ENCODE results near the gene LRRIQ4. TPM values are rescaled to one million over a fixed set of nuclear protein-coding genes. Genes with fewer than 3 reads are reported as not detected.

The LRRIQ4 gene
- total RNA-seq, 1 experiment from 2014 or later, result not detected

DNA sequence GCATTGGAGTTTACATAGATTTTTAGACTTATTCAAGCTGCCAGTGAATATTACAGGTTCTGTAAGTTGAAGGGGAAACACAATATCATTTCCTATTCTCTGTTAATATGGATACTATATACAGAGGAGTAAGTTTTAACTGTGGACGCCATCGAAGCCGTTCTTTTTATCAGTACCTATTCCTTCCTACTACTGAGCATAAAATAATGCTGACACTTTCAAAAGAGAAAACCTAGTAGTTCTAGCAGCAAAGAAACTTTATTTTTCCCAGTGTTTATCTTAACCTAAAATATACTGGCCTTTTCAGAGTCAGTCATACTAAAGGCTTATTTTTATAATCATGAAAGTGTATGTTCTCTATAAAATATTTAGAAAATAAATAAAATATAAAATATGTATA, 42.8 kb downstream of the LRRIQ4 start:
- DNase-seq (ENCODE audit: low read depth), result no peak

DNA sequence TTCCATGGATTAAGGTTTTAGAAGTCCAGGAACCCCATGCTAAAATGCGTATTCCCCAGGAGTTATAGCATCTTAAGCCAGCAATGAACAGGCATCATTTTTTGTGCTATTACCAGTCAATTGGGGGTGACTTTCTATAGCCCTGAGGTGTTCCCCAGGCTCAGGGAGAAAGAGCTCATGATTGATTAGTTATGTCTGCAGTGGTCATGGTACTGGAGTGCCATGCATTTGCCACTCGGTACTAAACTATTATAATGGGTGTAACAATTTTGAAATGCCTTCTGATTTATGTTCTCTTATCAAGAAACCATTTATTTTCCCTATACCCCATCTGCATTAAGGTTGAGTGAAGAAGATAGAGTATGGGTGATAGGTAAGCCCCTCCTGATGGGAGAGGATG, 45.1 kb downstream of the LRRIQ4 start:
- no peak for DNase-seq (ENCODE audit: low read depth)

DNA sequence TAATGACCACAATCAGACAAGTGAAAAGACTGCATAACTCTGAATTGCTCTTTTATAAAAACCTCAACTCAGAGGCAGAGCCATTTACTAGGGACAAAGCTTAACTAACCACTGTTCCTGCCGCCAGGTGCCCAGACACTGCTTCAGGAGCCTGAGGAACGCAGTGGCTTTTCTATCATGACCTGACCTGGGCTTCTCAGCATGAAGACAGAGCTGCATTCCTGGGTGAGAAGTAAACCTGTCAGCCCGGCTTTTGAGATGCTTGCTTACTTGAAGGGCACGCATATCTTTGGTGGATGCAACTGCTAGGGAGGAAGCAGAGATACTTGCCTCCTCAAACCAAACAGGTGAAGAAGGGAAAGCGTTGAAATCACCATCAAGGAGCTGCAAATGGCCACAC, 49.2 kb downstream of the LRRIQ4 start:
- no peak for DNase-seq (ENCODE audit: low read depth)

DNA sequence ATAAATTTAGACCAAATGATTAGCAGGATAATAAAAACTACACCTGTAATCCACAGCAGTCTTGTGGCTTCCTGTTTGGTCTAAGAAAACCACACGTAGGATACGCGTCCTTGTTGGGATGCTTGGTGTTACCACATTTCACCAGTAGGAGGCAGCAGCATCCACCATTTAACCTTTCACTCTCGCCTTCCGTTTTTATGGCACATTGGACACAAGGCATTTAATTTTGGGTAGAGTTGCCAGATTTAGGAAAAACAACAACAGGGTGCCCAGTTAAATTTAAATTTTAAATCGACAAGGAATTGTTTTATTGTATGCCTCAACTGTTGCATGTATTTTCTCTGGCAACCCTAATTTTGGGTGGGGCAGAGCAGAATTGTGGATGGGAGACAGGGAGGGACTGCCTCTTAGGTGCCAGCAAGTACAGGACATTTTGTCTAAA, 50.8 kb downstream of the LRRIQ4 start:
- DNase-seq (ENCODE audit: low read depth), result peak; percentile 61

DNA sequence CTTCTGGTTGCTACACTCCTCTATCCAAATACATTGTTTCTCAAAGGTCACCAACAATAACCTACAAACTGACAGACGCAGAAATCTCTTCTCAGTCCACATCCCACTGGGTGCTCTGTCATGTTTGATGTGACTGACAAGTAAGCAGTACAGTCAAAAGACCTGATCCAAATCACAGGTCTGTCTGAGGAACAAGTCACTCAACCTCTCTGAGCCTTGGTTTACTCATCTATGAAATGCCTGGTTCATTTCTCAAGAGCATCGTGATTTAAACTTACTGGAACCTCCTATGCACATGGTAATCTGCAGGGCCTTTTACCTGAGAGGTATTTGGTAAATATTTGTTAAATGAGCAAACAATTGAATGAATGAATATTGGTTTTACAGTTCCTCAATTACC, 51.6 kb downstream of the LRRIQ4 start:
- DNase-seq (ENCODE audit: low read depth), result no peak

DNA sequence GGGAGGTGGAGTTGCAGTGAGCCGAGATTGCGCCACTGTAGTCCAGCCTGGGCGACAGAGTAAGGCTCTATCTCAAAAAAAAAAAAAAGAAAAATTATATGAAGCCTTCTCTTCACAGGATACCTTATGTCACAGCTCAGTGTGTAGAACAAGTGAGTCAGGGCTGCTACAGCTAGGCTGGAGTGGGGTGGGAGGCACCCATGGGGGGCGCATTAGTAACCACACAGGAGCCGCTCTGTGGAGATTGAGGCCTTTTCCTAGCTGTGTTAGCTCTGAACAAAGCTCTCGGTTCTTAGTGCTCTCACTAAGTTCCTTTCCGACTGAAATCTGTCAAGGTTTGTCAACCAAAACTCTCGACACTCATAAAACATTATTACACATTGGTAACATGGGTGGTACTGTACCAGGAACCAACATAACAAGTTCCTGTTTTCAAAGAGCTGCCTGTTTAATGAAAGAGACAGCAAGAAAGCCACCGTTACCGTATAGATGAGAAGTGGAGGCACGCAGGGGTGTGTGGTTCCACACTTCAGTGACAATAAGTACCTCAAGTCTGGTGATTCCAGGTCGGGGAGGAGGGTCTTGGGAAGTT, 52.6 kb downstream of the LRRIQ4 start:
- DNase-seq (ENCODE audit: low read depth), result no peak

DNA sequence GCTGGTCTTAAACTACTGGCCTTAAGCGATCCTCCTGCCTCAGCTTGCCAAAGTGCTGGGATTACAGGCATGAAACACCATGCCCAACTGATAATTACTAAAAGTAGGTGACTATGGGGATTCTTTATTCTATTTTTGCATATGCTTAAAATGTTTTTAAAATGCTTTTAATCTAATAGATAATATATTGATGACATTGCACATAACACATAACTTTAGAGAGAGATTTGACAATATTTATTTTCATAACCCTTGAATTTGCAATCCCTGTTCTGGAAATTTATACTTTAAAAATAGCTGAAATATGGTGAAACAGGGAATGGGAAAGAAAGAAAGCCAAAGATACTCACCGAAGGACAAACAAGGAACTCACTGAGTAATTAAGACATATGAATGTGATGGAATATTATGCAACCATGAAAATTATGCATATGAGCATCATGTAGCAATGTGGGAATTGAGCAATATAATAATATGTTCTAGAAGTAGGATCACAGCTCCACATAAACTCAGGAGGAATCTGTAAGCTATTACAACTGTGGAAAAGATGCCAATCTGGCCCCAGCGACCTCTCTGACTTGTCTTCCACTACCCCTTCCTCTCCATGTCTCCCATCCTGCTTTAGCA, 55.0 kb downstream of the LRRIQ4 start:
- DNase-seq (ENCODE audit: low read depth), result no peak

DNA sequence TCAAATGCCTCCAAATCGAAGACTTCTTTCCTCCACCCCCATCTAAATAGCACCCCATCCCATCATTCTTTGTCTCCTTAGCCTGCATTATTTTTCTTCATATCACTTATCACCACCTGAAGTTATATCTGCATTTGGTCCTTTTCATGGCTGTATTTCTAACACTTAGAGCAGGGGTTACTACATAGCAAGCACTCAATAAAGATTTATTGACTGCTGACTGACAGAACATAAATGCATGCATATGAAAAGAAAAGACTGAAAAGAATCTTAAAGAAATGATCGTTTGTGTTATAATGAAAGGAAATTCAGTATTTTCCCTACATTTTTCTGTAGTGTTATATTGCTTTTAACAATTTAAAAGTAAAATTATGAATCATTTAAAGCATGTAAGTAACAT, 55.7 kb downstream of the LRRIQ4 start:
- DNase-seq (ENCODE audit: low read depth), result no peak

DNA sequence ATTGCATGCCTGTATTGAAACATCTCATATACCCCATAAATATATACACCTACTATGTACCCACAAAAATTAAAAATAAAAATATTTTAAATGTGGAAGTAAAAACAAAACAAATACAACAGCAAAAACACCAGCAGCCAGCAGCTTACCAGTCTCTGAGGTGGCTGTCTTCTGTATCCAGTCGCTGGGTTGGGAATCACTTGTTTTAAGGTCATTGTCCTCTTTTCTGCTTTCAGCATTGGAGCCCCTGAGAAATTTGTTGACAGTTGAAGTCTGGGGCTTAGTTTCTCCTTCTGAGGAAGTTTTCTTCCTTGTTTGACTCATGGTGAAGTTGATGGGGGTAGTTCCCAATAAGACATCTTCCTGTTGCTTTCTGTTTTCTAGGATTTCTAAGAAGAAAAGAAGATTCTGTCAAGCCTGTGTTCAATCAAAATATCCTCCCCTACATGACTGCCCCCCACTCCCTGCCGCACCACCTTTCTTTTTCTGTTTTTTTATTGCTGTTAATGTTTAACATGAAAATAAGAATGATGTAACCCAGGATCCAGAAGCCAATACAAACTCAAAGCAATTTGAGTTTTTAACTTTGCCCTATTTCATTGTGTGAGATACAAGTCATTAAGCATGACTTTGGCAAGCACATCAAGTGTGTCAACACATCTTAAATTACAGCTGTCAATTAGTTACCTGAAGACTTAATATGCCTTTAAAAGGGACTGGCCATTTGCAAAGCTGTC, 57.0 kb downstream of the LRRIQ4 start, which contains the start of gene LRRC31:
Gene LRRC31, minus strand, starts transcription at position 452 of the 737 bp plus-strand sequence. Its CDS starts 128 bp downstream, at position 324.
- no peak for DNase-seq (ENCODE audit: low read depth)

DNA sequence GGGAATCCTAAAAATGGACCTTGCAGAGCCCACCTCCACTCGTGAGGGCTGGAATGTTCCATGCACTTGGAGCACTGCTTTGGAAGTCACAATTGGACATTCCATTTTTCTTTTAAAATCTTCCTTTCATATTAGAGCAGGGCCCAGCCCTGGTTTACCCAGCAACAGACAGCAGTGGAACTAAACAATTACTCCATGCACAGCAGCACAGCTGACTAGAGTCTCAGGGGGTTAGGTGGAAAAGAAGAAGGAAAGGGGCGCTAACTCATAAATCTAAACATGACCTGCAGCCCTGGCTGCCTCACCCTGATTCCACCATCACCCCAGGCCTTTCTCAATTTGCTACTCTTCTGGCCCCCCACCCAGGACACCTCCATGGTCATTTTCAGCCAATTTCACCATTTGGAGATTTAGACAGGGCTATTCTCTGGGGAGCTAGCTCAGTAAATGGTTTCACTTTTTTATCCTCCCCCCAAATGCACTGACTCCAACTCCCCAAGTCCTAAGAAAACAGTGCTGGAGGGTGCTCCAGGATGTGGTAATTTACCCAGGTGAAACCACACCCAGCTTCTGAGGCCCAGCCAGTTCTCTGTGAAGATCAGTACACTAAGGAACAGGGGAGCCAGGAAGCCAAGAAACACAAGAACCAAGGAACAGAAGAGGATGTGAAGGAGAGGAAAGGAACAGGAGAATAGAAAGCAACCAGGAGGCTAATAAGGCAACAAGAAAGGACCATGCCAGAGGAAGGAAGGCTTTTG, 58.6 kb downstream of the LRRIQ4 start:
- DNase-seq (ENCODE audit: low read depth), result no peak

DNA sequence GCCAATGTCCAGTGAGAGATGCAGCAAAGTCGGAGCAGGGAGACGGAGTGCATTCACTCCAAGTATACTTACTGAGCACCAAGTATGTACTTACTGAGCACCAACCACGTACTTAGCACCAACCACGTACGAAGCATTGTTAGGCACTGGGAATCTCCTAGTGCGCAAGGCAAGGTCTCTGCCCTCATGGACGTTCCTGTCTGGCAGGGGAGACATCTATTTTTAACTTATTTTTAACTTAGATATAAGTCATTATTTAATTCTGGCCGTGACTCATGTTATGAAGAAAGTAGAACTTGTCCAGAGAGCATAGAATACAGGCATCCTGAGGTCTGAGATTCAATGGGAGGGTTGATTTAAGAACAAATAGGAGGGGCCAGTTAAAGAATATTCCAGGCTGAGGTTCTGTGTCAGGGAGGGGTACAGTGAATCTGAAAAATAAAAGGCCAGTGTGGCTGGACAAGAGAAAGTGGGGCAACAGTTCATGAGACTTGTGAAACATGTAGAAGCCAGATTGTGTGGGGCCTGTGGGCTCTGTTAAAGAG, 66.4 kb downstream of the LRRIQ4 start:
- DNase-seq (ENCODE audit: low read depth), result no peak

DNA sequence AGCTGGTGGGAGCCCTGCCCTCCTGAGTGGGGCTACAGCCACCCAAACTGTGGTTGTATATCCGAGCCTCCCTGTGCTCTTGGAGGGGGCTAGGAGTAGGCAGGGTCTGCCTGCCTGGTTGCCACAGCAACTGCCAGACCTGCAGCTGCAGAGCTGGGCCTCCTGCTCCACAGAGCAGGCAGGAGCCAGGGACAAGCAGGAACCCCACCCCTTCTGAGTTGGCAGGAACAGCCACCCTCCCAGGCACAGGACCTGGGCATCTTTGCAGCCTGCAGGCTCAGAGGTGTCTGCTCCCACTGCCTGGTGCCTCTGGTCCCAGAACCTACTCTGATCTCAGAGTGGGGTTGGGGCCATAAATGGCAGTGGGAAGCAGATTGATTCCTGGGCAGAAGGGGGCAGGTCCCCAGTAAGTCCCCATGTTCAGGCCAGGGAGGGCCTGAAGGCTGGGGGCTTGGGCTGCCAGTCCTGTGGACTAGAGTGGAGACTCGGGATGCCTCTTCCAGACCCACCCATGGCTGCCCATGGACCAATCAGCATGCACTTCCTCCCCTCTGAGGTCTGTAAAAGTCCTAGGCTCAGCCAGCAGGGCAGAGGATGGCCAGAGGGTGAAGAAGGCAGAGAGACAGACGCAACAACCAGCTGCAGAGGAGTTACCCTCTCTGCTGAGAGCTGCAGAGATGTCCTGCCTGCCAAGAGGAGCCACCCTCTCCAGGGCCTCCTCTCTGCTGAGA, 67.3 kb downstream of the LRRIQ4 start:
- no peak for DNase-seq (ENCODE audit: low read depth)

DNA sequence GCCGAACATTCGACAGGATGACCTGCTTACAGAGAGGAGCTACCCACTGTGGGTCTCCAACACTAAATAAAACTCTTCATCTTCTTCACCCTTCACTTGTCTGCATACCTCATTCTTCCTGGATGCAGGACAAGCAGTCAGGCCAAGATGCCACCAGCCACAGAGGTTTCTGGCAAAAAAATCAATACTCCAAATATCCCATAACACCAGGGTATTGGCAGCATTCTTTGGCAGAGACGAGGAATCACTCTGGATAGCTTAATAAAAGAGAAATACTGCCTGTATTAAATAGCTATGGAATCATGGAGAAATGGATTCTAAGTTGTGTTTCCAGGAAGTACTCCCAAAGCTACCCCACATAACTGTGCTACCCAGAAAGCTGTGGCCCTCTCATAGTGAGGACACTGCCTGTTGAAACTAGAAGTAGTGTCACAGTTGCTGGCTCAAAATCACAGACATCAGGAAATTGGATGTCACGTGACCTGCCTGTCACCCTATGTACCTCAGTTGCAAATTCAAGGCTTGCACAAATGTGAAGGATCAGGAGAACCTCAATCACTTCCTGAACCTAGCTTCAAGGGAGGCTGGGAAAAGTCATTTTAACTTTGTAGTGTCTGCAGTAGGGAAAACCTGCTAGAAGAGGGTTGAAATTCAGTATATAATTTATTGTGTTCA, 68.0 kb downstream of the LRRIQ4 start:
- no peak for DNase-seq (ENCODE audit: low read depth)

DNA sequence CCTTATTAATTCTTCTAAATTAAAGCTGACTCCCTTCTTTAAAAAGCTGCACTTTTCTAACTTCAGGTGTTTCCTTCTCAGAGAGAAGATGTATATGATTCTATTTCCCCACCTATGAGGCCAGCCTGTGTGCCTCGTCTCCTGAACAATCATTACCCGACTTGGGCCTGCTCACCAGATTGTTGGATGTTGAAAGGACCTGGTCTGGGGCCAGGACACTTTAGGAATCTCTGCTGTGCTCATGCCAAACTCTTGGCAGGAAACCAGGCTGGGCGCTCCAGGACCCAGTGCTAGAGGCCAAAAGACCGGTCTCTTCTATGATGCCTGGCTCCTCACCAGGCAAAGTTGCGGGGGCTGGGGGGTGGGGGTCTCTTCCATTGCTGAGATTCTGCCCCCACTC, 74.0 kb downstream of the LRRIQ4 start:
- no peak for DNase-seq (ENCODE audit: low read depth)

Other genes starting within 250 kb of the LRRIQ4 start
- gene MECOM, start 149.2 kb upstream of the LRRIQ4 start, total RNA-seq (2014; rRNA removed), result 12.8 and 13.8 TPM in 2 replicates
- gene TERC, start 47.8 kb upstream of the LRRIQ4 start, total RNA-seq (2014; rRNA removed), result 434 and 471 TPM in 2 replicates
- 6.1 and 6.5 TPM in 2 replicates for gene ACTRT3, start 43.3 kb upstream of the LRRIQ4 start, total RNA-seq (2014; rRNA removed)
- gene MYNN, start 39.5 kb upstream of the LRRIQ4 start, total RNA-seq (2014; rRNA removed), result 13.9 and 14.4 TPM in 2 replicates
- gene LRRC34, start within 50 bp of the LRRIQ4 start, total RNA-seq (2014; rRNA removed), result 5.4 TPM in 2 replicates
- not detected in 2 replicates for gene LRRC31, start 57.1 kb downstream of the LRRIQ4 start, total RNA-seq (2014; rRNA removed)
- not detected in 2 replicates for gene SAMD7, start 98.7 kb downstream of the LRRIQ4 start, total RNA-seq (2014; rRNA removed)
- gene SEC62, start 153.9 kb downstream of the LRRIQ4 start, total RNA-seq (2014; rRNA removed), result 32.1 and 35.8 TPM in 2 replicates
- gene GPR160, start 225.1 kb downstream of the LRRIQ4 start, total RNA-seq (2014; rRNA removed), result 0.40 and 1.7 TPM in 2 replicates

Measured in LHCN-M2 (cell line).